ENCODE data around the gene IFNA5. TPM values are rescaled to one million over a fixed set of nuclear protein-coding genes. Genes with fewer than 3 reads are reported as not detected.
A peak's percentile ranks its signal among the peaks of the same experiment; 100 is the strongest.

Gene IFNA5
- polyA plus RNA-seq (ENCODE audit: insufficient read length) = not detected

DNA sequence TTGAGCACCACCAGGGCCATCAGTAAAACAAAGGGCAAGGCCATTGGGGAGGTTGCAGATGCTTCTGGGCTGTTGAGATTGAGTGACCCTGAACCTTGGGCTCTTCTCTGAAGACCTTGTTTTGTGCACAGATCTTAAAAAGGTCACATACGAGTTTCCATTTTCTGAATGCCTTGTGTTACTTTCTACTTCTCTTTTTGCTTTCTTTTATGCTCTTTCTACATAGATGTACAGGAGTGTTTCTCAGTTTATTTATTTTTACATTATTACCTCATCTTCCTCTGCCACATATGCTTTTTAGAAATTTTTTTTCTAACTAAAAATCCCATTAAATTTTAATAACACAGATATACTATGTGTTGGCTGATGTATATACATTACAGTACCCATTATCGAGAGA is at the start of gene IFNA5:
IFNA5 (minus strand) TSS at position 101 of the 400 bp plus-strand sequence; CDS start at position 44, 57 bp downstream.
- DNase-seq = no peak

DNA sequence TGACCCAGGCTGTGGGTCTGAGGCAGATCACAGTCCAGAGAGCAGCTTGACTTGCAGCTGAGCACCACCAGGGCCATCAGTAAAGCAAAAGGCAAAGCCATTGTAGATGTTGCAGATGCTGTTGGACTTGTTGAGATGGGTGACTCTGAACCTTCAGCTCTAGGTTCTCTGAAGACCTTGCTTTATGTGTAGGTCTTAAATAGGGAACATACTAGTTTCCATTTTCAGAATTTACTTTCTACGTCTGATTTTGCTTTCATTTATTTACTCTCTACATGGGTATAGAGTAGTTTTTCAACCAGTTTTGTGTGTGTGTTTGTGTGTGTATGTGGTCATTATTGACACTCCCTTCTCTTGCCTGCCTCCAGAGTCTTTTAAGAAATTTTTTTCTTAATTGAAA is 45.7 kb upstream of the IFNA5 start, which contains the start of gene IFNA6:
IFNA6 (minus strand) TSS at position 101 of the 400 bp plus-strand sequence; CDS start at position 101, 0 bp downstream.
- no peak for DNase-seq

DNA sequence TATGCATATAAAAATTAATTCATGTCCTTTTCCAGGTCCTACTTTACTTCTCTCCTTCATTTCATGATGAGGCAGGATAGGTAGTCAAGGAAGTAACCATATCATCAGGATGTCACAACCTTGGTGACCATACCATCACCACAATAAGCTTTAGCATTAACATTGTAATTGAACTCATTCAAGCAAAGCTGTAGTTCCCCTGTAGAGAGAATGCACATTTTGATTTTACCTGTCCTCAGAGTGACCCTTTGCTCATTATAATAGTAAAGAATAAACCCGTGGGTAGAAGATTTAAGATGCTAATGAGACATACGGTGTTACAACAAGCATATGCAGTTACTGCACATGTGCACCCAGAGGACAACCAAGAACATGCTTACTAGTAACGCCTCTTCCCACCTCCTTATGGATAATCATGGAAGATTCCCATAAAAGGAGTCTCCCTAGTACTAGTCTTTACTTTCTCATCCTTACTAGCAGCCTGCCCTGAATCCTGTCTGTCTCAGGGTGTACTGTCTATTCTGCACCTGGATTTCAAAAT is 43.4 kb upstream of the IFNA5 start:
- no peak for DNase-seq

DNA sequence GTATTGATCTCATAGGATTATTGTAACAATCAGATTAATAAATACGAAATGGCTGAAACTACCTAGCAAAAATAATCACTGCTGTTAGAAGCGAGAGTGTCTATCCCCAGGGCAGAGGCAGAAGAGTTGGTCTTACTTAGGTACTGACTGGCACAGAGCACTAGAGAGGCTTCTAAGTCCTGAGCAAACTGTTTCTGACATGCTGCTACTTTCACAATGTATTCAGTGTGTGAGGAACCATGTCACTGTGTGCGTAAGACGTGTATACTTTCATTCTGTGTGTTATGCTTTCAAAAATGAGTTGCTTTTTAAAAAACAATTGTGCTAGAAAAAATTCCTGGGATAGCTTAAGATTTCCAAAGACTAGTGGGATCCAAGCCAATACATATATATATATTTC is 35.6 kb upstream of the IFNA5 start:
- DNase-seq = no peak

DNA sequence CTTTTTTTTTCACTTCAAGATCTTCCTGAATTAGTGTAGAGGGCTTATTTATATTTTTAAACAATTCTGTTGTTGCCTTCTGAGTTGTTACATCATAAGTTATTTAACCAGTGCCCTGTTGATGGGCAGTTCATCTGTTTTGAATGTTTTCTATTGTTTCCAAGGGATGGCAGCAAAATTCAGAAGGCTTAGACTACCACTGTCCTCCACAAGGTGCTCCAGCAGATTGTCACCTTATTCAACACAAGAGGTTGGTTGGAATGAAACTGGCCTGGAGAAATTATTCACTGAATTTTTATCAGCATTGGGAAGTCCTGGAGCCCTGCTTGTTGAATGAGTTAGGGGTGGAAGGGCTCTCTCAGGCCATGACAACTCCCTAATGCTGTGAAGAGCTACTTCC is 31.3 kb upstream of the IFNA5 start:
- DNase-seq = no peak

DNA sequence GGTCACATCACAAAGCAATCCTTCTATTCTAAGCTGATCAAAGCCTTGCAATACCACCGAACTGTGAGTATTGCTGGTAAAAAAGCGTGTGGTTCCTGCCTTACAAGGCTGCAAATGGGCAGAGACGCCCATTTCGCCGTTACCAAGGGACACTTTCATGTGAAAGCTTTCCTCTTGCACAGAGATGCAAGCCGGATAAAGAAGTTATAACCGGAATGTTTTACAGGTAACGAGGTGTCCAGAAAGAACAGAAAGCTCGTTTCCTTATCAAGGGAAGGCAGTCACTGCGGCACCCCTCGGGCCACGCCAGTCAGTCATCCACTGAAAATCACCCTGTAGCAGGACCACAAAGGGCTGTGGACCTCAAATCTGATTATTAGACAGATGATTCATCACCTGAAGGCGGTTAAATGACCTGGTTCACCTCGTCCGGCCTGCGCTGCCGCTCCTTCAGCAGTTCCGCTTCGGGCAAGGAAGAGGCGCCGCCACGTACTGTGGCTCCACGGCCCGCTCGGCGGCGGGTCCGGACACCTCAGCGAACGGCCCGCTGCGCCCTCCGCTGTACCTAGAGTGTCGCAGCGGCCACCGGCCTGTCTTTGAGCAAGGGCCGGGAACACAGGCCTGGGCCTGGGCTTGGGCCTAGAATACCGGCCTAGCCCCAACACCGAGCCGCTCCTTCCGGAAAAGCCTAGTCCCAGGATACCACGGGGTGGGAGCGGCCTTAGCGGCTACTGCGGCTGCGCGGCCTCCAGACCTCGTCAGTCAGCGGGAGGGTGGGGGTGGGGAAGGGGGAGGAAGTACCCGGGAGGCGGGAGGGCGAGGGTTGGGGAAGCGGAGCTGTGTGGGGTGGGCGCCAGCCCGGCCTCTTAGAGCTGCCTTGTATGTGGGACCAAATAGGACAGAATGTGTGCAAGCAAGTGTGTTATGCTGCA is 29.9 kb upstream of the IFNA5 start, which contains the start of gene KLHL9:
KLHL9 (minus strand) TSS at position 704 of the 932 bp plus-strand sequence; CDS start at position 159, 545 bp downstream.
- peak; percentile 95 for DNase-seq

DNA sequence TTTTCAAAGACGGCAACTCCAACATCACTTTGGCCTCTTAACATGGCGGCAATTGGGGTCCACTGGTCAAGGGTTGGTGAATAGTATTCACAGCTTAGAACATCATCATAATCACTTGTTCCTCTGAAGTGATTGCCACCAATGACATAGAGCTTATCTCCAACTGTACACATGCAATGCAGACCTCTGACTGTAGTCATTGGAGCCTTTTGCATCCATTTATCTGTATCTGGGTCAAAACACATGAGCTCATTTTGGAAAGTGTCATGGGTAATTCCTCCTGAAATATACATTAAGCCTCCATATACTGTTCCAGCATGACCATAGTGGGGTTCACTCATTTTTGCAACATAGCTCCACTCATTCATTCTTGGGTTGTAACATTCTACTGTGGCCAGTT is 28.1 kb upstream of the IFNA5 start:
- no peak for DNase-seq

DNA sequence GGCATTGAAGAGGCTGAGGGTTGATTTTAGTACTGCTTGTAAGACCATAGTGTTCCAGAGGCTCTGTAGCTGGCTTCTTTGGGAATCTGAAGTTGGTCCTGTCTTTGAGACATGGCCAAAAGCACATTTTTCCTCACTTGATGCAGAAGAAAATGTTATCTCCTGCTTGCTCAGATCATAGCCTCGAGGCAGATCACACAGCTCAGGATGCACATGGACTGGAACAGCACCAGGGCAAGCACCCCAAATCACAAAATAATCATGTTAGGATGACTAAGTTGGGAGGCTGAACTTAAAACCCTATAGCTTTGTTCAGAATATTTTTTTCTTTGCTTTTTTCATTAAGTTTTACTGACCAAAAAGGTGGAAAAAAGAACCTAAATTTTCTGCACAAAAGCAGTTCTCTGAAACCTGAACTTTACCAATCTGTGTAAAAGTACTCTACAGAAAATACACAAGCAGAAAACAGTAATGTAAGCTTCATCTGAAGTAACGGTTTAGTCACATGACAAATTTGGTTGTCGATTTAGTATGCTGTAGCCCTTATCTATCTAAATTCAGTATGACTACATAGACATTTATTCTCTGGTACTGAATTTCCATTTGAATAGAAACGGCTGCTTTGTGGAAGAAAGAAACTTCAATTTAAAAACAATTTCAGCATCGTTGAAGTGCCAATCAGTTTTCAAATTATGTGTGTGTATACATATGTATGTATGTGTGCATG is 26.7 kb upstream of the IFNA5 start:
- DNase-seq = no peak

DNA sequence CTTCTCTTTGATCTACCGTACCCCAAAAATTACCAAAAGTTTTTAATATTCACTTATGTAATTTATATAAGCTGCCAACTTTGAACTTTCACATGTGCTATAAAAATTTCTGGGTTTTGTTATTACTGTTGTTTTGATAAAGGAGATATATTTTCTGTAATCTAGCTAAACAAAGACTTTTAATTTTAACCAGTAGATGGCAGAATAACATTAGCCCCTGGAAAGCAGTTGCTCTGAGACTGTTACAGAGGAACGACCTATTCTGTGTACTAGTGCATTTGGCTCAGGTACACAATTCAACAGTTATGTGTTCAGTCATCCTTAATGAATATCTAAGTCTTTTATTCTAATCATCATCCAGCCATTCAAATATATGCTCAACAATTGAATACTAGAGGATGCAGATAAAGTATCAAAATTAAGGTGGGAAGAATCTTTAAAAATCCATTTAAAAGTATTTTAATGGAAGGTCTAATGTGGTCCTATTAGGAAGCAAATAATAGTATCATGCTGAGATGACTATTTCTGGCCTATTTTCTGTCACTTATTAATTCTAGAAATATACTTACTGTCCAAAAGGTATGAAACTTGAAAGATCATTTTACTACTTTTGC is 21.5 kb upstream of the IFNA5 start:
- no peak for DNase-seq

DNA sequence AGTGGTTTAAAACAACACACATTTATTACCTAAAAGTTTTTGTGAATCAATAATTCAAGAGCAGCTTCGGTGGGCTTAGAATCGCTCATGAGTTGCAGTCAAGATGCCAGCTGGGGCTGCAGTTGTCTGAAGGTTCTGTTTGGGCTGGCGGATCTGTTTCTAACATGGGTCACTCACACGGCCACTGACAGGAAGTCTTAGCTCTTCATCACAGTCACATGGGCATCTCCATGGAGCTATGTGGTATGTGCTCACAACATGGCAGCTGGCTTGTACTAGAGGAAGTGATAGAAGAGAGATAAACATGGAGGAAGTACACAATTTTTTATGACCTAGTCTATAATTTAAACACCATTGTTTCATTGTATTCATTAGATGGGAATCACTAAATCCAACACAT is 18.9 kb upstream of the IFNA5 start:
- DNase-seq = no peak

DNA sequence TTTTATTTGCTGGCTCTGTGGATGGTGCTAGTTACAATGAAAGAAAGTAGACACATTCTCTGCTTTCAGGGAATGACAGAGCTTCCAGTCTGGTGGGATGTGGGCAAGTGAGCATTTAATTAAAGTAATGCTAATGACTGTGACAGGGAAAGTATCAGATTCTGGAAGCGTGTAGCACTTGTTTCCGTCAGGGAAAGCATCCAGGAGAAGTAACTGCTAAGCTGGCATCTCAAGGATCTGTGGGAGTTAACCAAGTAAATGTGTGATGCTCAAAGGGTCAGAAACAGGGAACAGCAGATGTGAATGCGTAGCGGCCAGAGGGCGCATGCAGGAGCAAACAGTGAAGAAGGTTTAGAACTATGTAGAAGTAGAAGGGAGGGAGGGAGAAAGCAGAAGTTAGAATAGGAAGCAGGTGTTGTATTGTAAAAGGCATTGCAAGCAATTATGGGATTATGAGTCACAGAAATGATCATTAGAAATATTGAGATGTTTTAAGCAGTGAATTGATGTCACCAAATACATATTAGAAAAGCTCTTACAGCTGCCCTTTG is 17.9 kb upstream of the IFNA5 start:
- no peak for DNase-seq

DNA sequence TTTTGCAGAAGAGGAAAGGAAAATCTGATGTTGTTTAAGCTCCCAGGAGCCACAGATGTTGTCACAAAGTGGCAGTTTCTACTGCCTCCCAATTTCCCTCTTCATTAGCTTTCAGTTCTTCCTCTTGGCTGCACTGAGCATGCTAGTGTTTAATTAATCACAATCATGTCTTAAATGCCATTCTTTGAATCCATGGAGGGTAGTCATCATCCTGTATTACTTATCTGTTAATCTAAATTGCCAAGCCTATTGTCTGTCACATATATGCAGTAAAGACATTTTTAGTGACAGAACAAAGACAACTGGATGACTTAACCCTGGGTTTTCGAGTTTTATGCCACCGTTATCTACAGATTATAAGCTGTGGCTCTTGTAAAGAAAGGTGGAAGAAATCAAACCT is 15.4 kb upstream of the IFNA5 start:
- no peak for DNase-seq

DNA sequence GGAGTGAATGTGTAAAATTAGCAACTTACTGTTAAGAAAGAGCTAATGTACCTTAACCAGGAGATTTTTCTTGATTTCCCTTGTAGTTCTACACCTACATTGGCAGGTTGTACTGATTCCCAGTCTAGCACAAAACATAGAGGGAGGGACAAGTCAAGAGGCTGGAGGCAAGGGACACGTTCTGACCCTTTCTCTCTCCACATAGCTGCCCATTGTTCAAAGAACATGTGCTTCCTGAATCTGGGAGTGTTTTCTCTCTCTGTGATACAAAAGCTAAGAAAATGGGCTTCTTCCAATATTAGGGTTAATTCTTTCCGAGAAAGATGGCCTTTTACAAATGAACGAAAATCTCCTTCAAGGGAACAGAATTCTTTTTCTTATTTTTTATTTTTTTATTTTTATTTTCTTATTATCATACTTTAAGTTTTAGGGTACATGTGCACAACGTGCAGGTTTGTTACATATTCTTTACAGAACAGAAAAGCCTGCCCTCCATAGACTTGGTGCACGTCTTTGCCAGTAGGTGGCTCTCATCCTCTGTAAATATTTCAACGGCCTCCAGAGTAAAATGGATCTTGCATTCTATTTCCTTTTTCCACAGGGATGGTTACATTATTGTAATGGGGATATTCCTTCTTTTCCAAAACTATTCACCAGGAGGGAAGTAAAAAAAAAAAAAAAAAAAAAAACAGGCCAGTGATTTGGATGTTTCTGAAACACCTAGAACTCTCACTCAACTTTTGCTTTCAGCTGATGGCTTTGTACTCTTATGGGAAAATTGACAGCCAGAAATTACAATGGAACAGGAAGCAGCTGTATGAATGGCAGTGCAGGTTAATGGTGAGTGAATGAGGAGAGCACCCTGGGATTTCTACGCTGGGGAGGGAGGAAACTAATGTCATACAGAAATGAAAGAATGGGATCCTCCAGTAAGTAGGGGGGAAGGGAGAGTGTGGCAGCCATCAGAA is 13.1 kb upstream of the IFNA5 start:
- DNase-seq = peak; percentile 46

DNA sequence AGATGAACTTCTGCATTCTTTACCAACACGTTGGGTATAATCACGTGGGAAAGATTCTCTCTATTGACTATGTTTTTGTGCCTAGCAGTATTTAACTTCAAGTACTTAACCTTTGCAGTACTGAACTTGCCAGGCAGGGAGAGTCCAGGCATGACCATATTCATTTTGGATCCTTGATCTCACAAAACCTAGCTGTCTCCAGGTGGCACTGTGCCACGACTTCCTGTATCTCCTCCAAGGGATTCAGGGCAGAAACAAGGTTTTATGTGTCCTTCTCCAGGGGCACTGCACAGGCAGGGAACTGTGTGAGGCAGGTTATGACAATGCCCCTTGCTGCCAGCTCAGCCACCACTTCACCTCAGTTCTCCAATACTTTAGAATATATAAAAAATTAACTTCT is 11.7 kb upstream of the IFNA5 start:
- no peak for DNase-seq

DNA sequence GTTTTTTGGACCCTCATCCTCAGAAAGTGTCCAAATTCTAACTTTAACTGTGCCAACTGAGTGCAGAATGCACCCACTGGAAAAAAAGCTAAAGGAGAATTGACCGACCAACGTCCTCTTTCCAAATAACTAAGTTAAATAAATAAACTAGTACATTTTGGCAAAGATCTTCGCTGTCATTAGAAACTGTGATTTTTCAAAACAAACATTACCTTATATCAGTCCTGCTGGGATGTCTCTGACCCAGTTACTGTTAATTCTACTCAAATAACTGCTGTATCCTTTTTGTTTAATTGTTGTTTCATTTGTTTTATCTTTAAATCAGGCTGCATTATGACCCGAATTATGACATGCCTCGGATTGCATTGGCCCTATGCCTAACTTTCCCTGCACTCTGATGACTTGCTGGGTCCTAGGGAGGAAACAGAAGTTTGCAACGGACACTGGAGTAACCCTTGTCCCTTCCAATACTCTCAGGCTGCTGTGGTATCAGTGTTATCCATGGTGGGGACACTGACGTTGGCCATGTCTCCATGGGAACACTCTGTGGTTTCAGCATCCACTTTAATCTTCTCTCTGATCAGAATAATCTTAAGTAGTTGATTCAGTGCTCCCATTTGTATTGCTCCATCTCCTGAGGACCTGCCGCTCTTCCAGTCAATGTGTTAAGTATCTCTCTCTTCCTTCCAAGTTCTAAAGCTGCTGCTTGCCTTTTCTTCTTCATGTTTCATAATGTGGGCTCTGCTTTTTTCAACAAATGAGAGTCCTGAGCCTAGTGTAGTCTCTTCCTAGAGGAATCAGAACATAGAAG is 11.1 kb upstream of the IFNA5 start:
- DNase-seq = no peak

DNA sequence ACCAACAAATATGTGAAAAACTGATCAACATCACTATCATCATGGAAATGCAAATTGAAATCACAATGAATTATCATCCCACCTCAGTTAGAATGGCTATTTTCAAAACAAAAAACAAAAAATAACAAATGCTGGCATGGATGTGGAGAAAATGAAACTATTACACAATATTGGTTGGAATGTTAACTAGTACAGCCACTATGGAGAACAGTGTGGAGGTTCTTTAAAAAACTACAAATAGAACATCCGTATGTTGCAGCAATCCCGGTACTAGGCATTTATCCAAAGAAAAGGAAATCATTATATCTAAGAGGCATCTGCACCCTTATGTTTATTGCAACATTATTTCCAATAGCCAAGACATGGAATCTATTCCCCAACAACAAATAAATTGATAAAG is 9.0 kb upstream of the IFNA5 start:
- no peak for DNase-seq

DNA sequence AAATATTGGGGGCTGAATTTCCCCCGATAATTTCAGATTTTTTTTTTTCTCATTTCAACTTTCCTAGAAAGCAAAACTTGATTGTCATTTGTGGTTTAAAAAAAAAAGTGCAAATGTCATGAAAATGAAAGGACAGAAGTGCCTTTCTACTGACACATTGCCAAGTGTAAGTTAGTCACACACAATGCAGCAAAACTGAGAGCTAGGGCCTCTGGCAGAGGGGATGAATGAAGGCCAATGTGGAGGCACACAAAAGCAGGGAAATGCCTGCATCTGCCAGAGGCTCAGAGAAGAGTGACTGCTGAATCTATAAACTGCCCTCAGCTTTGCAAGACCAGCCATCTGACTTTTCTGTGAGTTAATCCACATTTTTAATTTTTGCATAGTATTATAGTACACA is 6.8 kb upstream of the IFNA5 start:
- DNase-seq = no peak

DNA sequence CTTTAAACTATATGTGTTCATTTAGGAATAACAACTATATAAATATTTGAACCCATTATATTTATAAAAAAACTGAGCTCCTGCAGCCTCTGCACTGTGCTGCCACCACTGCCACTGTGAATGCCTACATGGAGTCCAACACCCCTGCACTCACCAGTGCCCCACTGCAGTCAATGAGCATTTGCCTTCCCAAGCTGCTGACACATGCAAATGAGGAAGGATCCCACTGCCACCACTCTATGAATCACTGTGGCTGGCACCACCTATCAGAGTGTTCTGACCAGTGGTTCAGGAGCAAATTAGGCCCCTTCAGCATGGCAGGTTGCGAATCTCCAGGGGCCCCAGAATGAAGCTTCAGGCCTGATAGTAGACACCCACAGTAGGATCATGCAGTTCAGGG is 9.1 kb downstream of the IFNA5 start:
- no peak for DNase-seq

DNA sequence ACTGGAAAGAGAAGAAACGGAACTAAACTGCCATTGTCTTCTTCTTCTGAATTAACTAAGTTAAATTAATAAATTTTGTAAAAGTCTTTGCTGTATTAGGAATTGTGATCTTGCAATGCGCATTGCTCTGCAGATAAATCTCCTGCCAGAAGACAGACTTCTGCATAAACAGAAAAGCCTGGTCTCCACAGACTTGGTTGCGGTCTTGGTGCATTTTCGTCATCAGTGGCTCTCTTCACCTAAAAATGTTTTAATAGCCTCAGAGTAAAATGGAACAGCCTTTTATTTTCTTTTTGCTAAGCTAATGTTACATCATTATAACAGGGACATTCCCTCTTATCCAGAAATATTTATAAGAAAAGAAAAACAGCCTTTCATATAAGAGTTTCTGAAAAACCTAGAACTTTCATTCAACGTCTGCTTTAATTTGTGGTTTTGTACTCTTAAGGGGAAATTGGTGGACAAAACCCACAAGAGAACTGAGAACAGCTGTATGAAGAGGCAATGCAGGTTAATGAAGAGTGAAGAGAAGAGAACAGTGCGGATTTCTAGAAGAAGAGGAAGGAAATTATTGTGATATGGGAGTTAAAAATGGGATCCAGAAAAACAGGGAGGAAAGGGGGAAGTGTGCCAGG is 10.1 kb downstream of the IFNA5 start:
- no peak for DNase-seq

DNA sequence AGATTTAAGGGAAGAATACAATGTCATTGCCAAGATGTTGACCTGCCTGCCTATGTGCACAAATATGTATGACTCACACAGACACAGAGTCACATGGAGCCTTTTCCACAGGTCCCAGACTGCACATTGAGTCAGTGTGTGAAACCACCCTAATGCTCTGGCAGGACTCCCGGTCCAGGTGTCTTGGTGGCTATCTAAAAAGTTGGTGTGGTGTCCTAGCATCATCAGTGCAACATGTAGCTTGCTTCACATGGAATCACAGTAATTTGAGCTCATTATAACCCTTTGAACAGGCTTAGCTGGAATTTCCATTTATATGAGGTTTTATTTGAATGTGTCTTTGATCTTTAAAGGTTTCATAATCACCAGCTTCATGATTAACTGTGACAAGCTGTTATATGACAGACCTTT is 10.7 kb downstream of the IFNA5 start:
- DNase-seq = no peak
